HCT116 (cell line): ENCODE results near the gene SNX1. TPM values are rescaled to one million over a fixed set of nuclear protein-coding genes. Genes with fewer than 3 reads are reported as not detected.

Experiments
- ATAC-seq: fragments of 200-7000 bp; cut with Tn5 transposase; 2 replicates; pipeline ENCODE4 v1.9.1; 2020; ENCODE audit warnings: mild to moderate bottlenecking, moderate library complexity
- BruUV-seq: library from RNA; stranded (reverse); fragments of 400-500 nt; replicated peaks from 2 replicates; lab custom pipeline; 2021; lab: Mats Ljungman, UMichigan
- CTCF ChIA-PET: fragments of 300-600 bp; sonication (Branson Sonifier 250); formaldehyde crosslinking; loops from one replicate; lab custom pipeline; 2021; ENCODE audit warnings: antibody characterized with exemption; lab: Charles Lee
- POLR2A ChIA-PET: fragments of 300-600, 350-600 bp; sonication (Branson Sonifier 250); formaldehyde crosslinking; loops from one replicate; lab custom pipeline; 2021; ENCODE audit warnings: antibody characterized with exemption; lab: Charles Lee
- RAD21 ChIA-PET, 2 experiments: fragments of 300-600 bp; sonication (Branson Sonifier 250); formaldehyde crosslinking; loops; one replicate each; lab custom pipeline; 2023; ENCODE audit warnings: low total read pairs in 2 of 2; ENCODE audit not compliant: uncharacterized antibody in 2 of 2, unreplicated experiment in 2 of 2, low non-redundant PET in 1 of 2; lab: Charles Lee
- DNase-seq: peaks from one replicate; pipeline ENCODE4 v3.0.0-alpha.2; 2010; ENCODE audit warnings: low read depth, low spot score
- H2AFZ ChIP-seq: fragments of 200-600 bp; shearing (Covaris generic), sonication (generic); 2 replicates; pipeline ENCODE4 v1.6.1; 2017; ENCODE audit warnings: low read depth, mixed run types, mixed read lengths, antibody characterized with exemption, low read length; ENCODE audit not compliant: poor library complexity, severe bottlenecking
- H3K27ac ChIP-seq: 2 replicates; pipeline ENCODE4 v1.5.1; 2012; ENCODE audit warnings: low read depth, low read length
- H3K27me3 ChIP-seq: fragments of 200-600 bp; sonication (generic); 2 replicates; pipeline ENCODE4 v1.6.1; 2016; ENCODE audit warnings: mixed run types, low read length, mixed read lengths; ENCODE audit not compliant: insufficient read depth
- H3K36me3 ChIP-seq, 2 experiments: fragments of 200-500 bp in 1 of 2; fragments of 200-600 bp in 1 of 2; sonication (Bioruptor generic) in 1 of 2; sonication (generic) in 1 of 2; 2 replicates each; pipeline versions ENCODE4 v1.5.1 to v1.6.1; 2014 to 2016; ENCODE audit warnings: low read length in 2 of 2, inconsistent platforms in 1 of 2, mixed read lengths in 1 of 2, mixed run types in 1 of 2; ENCODE audit not compliant: insufficient read depth in 2 of 2, control insufficient read depth in 1 of 2
- H3K4me1 ChIP-seq, 2 experiments: fragments of 200-600 bp in 1 of 2; sonication (generic) in 1 of 2; 2 replicates each; pipeline versions ENCODE4 v1.5.1 to v1.6.1; 2012 to 2017; ENCODE audit warnings: low read length in 2 of 2, inconsistent platforms in 1 of 2, mild to moderate bottlenecking in 1 of 2, mixed read lengths in 1 of 2, mixed run types in 1 of 2, moderate library complexity in 1 of 2; ENCODE audit not compliant: insufficient read depth in 2 of 2, control insufficient read depth in 1 of 2
- H3K4me2 ChIP-seq: fragments of 200-600 bp; sonication (generic); 2 replicates; pipeline ENCODE4 v1.6.1; 2017; ENCODE audit warnings: mixed run types, low read length, mixed read lengths
- H3K4me3 ChIP-seq, 2 experiments: fragments of 200-600 bp in 1 of 2; sonication (generic) in 1 of 2; replicated peaks in 1 of 2; 2 replicates each; pipeline ENCODE4 v1.5.1; 2011 to 2016; ENCODE audit warnings: low read length in 2 of 2, control low read depth in 1 of 2, low read depth in 1 of 2, mild to moderate bottlenecking in 1 of 2, mixed read lengths in 1 of 2, mixed run types in 1 of 2
- H3K79me2 ChIP-seq: fragments of 200-600 bp; sonication (generic); 2 replicates; pipeline ENCODE4 v1.6.1; 2017; ENCODE audit warnings: mild to moderate bottlenecking, mixed run types, low read length, moderate library complexity, mixed read lengths; ENCODE audit not compliant: insufficient read depth
- H3K9ac ChIP-seq: fragments of 200-600 bp; sonication (generic); 2 replicates; pipeline ENCODE4 v1.6.1; 2016; ENCODE audit warnings: low read length, mixed read lengths
- H3K9me2 ChIP-seq: fragments of 200-600 bp; sonication (generic), shearing (Covaris generic); 2 replicates; pipeline ENCODE4 v1.6.1; 2017; ENCODE audit warnings: mixed run types, mild to moderate bottlenecking, moderate library complexity; ENCODE audit not compliant: insufficient read depth
- H3K9me3 ChIP-seq, 2 experiments: fragments of 200-500 bp in 1 of 2; fragments of 200-600 bp in 1 of 2; sonication (Bioruptor generic) in 1 of 2; sonication (generic) in 1 of 2; 2 replicates each; pipeline ENCODE4 v1.6.1; 2014 to 2017; ENCODE audit warnings: low read length in 2 of 2, mixed read lengths in 2 of 2, inconsistent platforms in 1 of 2, low read depth in 1 of 2, mild to moderate bottlenecking in 1 of 2, mixed run types in 1 of 2, moderate library complexity in 1 of 2; ENCODE audit not compliant: control insufficient read depth in 1 of 2, insufficient read depth in 1 of 2
- H4K20me1 ChIP-seq: fragments of 200-600 bp; sonication (generic), shearing (Covaris generic); 2 replicates; pipeline ENCODE4 v1.6.1; 2017; ENCODE audit warnings: mixed run types, mild to moderate bottlenecking, moderate library complexity; ENCODE audit not compliant: insufficient read depth
- ATF3 ChIP-seq: IDR thresholded peaks from 2 replicates; pipeline ENCODE4 v1.6.1; 2012
- CBX3 ChIP-seq: IDR thresholded peaks from 2 replicates; pipeline ENCODE4 v1.6.1; 2012; ENCODE audit warnings: low read depth
- CEBPB ChIP-seq: IDR thresholded peaks from 2 replicates; pipeline ENCODE4 v1.6.1; 2012; ENCODE audit warnings: low read depth
- CTCF ChIP-seq, 3 experiments: fragments of 200-600 bp in 1 of 3; sonication (generic) in 1 of 3; IDR thresholded peaks in 2 of 3; conservative IDR thresholded peaks in 1 of 3; 2 replicates each; pipeline ENCODE4 v1.5.1; 2012 to 2017; ENCODE audit warnings: low read depth in 2 of 3, low read length in 2 of 3, antibody characterized with exemption in 1 of 3, borderline replicate concordance in 1 of 3, control low read depth in 1 of 3, mild to moderate bottlenecking in 1 of 3, mixed read lengths in 1 of 3, mixed run types in 1 of 3, moderate library complexity in 1 of 3; ENCODE audit not compliant: insufficient read depth in 1 of 3
- EGR1 ChIP-seq: IDR thresholded peaks from 2 replicates; pipeline ENCODE4 v1.6.1; 2012; ENCODE audit warnings: low read depth
- ELF1 ChIP-seq: IDR thresholded peaks from 2 replicates; pipeline ENCODE4 v1.6.1; 2012; ENCODE audit warnings: low read depth, borderline replicate concordance
- EZH2 ChIP-seq: fragments of 200-600 bp; sonication (generic); IDR thresholded peaks from 2 replicates; pipeline ENCODE4 v1.6.1; 2017; ENCODE audit warnings: antibody characterized with exemption, mixed run types
- JUND ChIP-seq: IDR thresholded peaks from 2 replicates; pipeline ENCODE4 v1.6.1; 2012
- MAX ChIP-seq: IDR thresholded peaks from 2 replicates; pipeline ENCODE4 v1.6.1; 2012
- POLR2AphosphoS5 ChIP-seq: IDR thresholded peaks from 2 replicates; pipeline ENCODE4 v1.6.1; 2011; ENCODE audit warnings: mild to moderate bottlenecking, low read depth, low read length, moderate library complexity
- RAD21 ChIP-seq: IDR thresholded peaks from 2 replicates; pipeline ENCODE4 v1.6.1; 2012; ENCODE audit warnings: low read depth, mild to moderate bottlenecking
- REST ChIP-seq: IDR thresholded peaks from 2 replicates; pipeline ENCODE4 v1.6.1; 2012; ENCODE audit warnings: low read depth
- SIN3A ChIP-seq: IDR thresholded peaks from 2 replicates; pipeline ENCODE4 v1.6.1; 2012; ENCODE audit warnings: low read depth
- SP1 ChIP-seq: IDR thresholded peaks from 2 replicates; pipeline ENCODE4 v1.6.1; 2012; ENCODE audit warnings: low read depth
- SRF ChIP-seq: IDR thresholded peaks from 2 replicates; pipeline ENCODE4 v1.6.1; 2012; ENCODE audit warnings: low read depth
- ZFX ChIP-seq: fragments of 450-650 bp; IDR thresholded peaks from 2 replicates; pipeline ENCODE4 v1.6.1; 2017
- intact Hi-C: fragments of 100-400 bp; cut with micrococcal nuclease; formaldehyde crosslinking; loops from 2 replicates; pipeline ENCODE4 v1.10.0; 2022
- total RNA-seq: library from RNA; stranded (reverse); gene quantifications from one replicate; pipeline ENCODE4 v1.2.1, GENCODE V29; 2021; ENCODE audit not compliant: unreplicated experiment

The SNX1 gene
- total RNA-seq, 1 experiment from 2014 or later = 91.9 TPM

GRCh38 chr15:64144192-64144564 lies 48.4 kb downstream of the SNX1 start:
- Histone ChIP-seq H3K79me2 (no peaks in the 10 kb centered on the region), H3K27ac (no peak overlapping the region), H3K27me3 (no peaks in the 10 kb centered on the region), H3K9me2 (no peaks in the 10 kb centered on the region), H3K9me3 (no peaks in the 10 kb centered on the region), H3K4me3 (no peak overlapping the region), H4K20me1 (no peaks in the 10 kb centered on the region), H3K9ac (no peak overlapping the region), H2AFZ (no peak overlapping the region), H3K4me2 (no peak overlapping the region), H3K4me1 (no peaks in the 10 kb centered on the region), H3K36me3 (no peaks in the 10 kb centered on the region; a peak in 1 of 4 replicates)
- TF ChIP-seq CBX3 (no peak), ZFX (no peak), SRF (no peak)
- intact Hi-C loops = no loop called here
- no TSS peak for BruUV-seq
- no peak for DNase-seq
- ChIA-PET POLR2A (no interaction called here), CTCF (interaction anchor here (1.4 kb wide), 1 partner anchor 9 kb away, joined by 3 read pairs; no protein-coding TSS in a partner anchor), RAD21 (no interaction called here)
- no peak for ATAC-seq

GRCh38 chr15:64144565-64145281 lies 48.9 kb downstream of the SNX1 start:
- Histone ChIP-seq H4K20me1 (no peaks in the 10 kb centered on the region), H3K36me3 (no peaks in the 10 kb centered on the region; a peak in 1 of 4 replicates), H3K9ac (no peak overlapping the region), H3K27me3 (no peaks in the 10 kb centered on the region), H3K4me2 (no peak overlapping the region), H3K9me3 (no peaks in the 10 kb centered on the region), H3K79me2 (no peaks in the 10 kb centered on the region), H3K4me1 (peaks cover 0 to 4% of the 10 kb centered on the region in 2 experiments; a peak in 1 of 4 replicates), H3K9me2 (no peaks in the 10 kb centered on the region), H2AFZ (no peak overlapping the region), H3K27ac (no peak overlapping the region), H3K4me3 (no peak overlapping the region)
- POLR2A ChIA-PET = interaction anchor here (1.1 kb wide), 1 partner anchor 19 kb away, joined by 3 read pairs; no protein-coding TSS in a partner anchor
- CTCF ChIA-PET = interaction anchor here (1.7 kb wide), 1 partner anchor 9 kb away, joined by 5 read pairs; no protein-coding TSS in a partner anchor
- DNase-seq = no peak
- RAD21 ChIA-PET = no interaction called here
- no TSS peak for BruUV-seq
- intact Hi-C loops = no loop called here
- ATAC-seq = no peak
- TF ChIP-seq SIN3A (no peak), JUND (no peak), EGR1 (no peak), ELF1 (no peak), CTCF (IDR thresholded peaks at IDR 0.05 in 2 of 3, conservative IDR thresholded peaks at IDR 0.05 in 1 of 3; ENCODE audit: borderline replicate concordance in 1 of 3, insufficient read depth in 1 of 3, low read depth in 2 of 3, low read length in 2 of 3) (no peak), RAD21 (no peak), CEBPB (no peak), SRF (no peak), EZH2 (no peak), MAX (no peak), ATF3 (no peak), SP1 (no peak), REST (no peak), POLR2AphosphoS5 (no peak)
